IMR-90 (cell line): Measurements from ENCODE around the gene MIEN1.

Source experiments
- BHLHE40 ChIP-seq: fragments of 150-350 bp; IDR thresholded peaks from 2 replicates; pipeline ENCODE4 v1.6.1; 2016; ENCODE audit warnings: mild to moderate bottlenecking, low read depth, low read length
- CHD1 ChIP-seq: IDR thresholded peaks from 2 replicates; pipeline ENCODE4 v1.6.1; 2012; ENCODE audit warnings: low read depth, low read length, improper control_type of control experiment
- MAFK ChIP-seq: IDR thresholded peaks from 2 replicates; pipeline ENCODE4 v1.6.1; 2012; ENCODE audit warnings: low read depth, low read length, improper control_type of control experiment
- MAZ ChIP-seq: IDR thresholded peaks from 2 replicates; pipeline ENCODE4 v1.6.1; 2012; ENCODE audit warnings: low read depth, mild to moderate bottlenecking, low read length, improper control_type of control experiment, moderate library complexity, borderline replicate concordance
- POLR2A ChIP-seq: IDR thresholded peaks from 2 replicates; pipeline ENCODE4 v1.6.1; 2012; ENCODE audit warnings: mild to moderate bottlenecking, low read depth, low read length
- RAD21 ChIP-seq: IDR thresholded peaks from 2 replicates; pipeline ENCODE4 v1.6.1; 2012; ENCODE audit warnings: low read length, improper control_type of control experiment
- RFX5 ChIP-seq: IDR thresholded peaks from 2 replicates; pipeline ENCODE4 v1.8.0; 2012; ENCODE audit warnings: low read depth, mild to moderate bottlenecking, low read length, moderate library complexity
- TF ChIP-seq, protein P1 (sequence below): conservative IDR thresholded peaks from 2 replicates; pipeline ENCODE4 v1.5.1; 2012; ENCODE audit warnings: mild to moderate bottlenecking, low read depth, low read length, improper control_type of control experiment
- TF ChIP-seq, protein P2 (sequence below): fragments of 150-350 bp; IDR thresholded peaks from 2 replicates; pipeline ENCODE4 v1.6.1; 2016; ENCODE audit warnings: low read depth, mild to moderate bottlenecking, low read length, moderate library complexity, borderline replicate concordance
- TF ChIP-seq, protein P3 (sequence below): fragments of 150-350 bp; IDR thresholded peaks from 2 replicates; pipeline ENCODE4 v1.6.1; 2017; ENCODE audit warnings: mild to moderate bottlenecking, antibody characterized with exemption, low read length, low read depth

- TF ChIP-seq, protein P1, sequence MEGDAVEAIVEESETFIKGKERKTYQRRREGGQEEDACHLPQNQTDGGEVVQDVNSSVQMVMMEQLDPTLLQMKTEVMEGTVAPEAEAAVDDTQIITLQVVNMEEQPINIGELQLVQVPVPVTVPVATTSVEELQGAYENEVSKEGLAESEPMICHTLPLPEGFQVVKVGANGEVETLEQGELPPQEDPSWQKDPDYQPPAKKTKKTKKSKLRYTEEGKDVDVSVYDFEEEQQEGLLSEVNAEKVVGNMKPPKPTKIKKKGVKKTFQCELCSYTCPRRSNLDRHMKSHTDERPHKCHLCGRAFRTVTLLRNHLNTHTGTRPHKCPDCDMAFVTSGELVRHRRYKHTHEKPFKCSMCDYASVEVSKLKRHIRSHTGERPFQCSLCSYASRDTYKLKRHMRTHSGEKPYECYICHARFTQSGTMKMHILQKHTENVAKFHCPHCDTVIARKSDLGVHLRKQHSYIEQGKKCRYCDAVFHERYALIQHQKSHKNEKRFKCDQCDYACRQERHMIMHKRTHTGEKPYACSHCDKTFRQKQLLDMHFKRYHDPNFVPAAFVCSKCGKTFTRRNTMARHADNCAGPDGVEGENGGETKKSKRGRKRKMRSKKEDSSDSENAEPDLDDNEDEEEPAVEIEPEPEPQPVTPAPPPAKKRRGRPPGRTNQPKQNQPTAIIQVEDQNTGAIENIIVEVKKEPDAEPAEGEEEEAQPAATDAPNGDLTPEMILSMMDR: no peak
- TF ChIP-seq, protein P2, sequence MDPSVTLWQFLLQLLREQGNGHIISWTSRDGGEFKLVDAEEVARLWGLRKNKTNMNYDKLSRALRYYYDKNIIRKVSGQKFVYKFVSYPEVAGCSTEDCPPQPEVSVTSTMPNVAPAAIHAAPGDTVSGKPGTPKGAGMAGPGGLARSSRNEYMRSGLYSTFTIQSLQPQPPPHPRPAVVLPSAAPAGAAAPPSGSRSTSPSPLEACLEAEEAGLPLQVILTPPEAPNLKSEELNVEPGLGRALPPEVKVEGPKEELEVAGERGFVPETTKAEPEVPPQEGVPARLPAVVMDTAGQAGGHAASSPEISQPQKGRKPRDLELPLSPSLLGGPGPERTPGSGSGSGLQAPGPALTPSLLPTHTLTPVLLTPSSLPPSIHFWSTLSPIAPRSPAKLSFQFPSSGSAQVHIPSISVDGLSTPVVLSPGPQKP: no peak
- TF ChIP-seq RAD21 (no peak), POLR2A (no peak), BHLHE40 (no peak), RFX5 (no peak), CHD1 (no peak), MAFK (no peak), MAZ (no peak)
- TF ChIP-seq, protein P3, sequence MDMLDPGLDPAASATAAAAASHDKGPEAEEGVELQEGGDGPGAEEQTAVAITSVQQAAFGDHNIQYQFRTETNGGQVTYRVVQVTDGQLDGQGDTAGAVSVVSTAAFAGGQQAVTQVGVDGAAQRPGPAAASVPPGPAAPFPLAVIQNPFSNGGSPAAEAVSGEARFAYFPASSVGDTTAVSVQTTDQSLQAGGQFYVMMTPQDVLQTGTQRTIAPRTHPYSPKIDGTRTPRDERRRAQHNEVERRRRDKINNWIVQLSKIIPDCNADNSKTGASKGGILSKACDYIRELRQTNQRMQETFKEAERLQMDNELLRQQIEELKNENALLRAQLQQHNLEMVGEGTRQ: no peak
Measured at GRCh38 chr17:39697961-39698360, 32.4 kb downstream of the MIEN1 start.
